Measurements from ENCODE around the gene KLC3. TPM values are rescaled to one million over a fixed set of nuclear protein-coding genes. Genes with fewer than 3 reads are reported as not detected.

Gene KLC3
- total RNA-seq, 2 donors from 2014 or later = 0.37 TPM; not detected in 1

Other genes starting within 250 kb of the KLC3 start
- gene PPP1R37, start 247.6 kb upstream of the KLC3 start, total RNA-seq = 10 to 100 TPM; 15.2 to 16.2 TPM
- gene NKPD1, start 179.8 kb upstream of the KLC3 start, total RNA-seq = not detected
- gene TRAPPC6A, start 162.5 kb upstream of the KLC3 start, total RNA-seq = 1 to 10 TPM; 6.5 to 7.7 TPM
- 10 to 100 TPM in 1 of 2 donors, 1 to 10 TPM in 1; 8.7 to 11.2 TPM for gene BLOC1S3, start 162.0 kb upstream of the KLC3 start, total RNA-seq
- 1 to 10 TPM; 2.9 to 3.6 TPM for gene EXOC3L2, start 95.3 kb upstream of the KLC3 start, total RNA-seq
- 10 to 100 TPM; 26.7 to 31.5 TPM for gene MARK4, start 89.5 kb upstream of the KLC3 start, total RNA-seq
- gene CKM, start 17.9 kb upstream of the KLC3 start, total RNA-seq = under 1 TPM in 1 of 2 donors, not detected in 1; 0.14 TPM
- 10 to 100 TPM; 13.6 to 14.1 TPM for gene ERCC2, start 29.8 kb downstream of the KLC3 start, total RNA-seq
- gene PPP1R13L, start 64.3 kb downstream of the KLC3 start, total RNA-seq = 10 to 100 TPM; 20.1 to 31.2 TPM
- gene POLR1G, start 65.9 kb downstream of the KLC3 start, total RNA-seq = 1 to 10 TPM; 4.2 to 4.8 TPM
- 10 to 100 TPM; 65.0 to 68.4 TPM for gene ERCC1, start 83.2 kb downstream of the KLC3 start, total RNA-seq
- 10 to 100 TPM; 33.2 to 73.0 TPM for gene FOSB, start 127.2 kb downstream of the KLC3 start, total RNA-seq
- gene RTN2, start 156.3 kb downstream of the KLC3 start, total RNA-seq = 10 to 100 TPM in 1 of 2 donors, 1 to 10 TPM in 1; 9.4 to 14.5 TPM
- 1 to 10 TPM in 1 of 2 donors, under 1 TPM in 1; 0.67 to 1.9 TPM for gene PPM1N, start 157.7 kb downstream of the KLC3 start, total RNA-seq
- 100 to 1,000 TPM; 159 to 204 TPM for gene VASP, start 166.7 kb downstream of the KLC3 start, total RNA-seq
- gene OPA3, start 244.1 kb downstream of the KLC3 start, total RNA-seq = 10 to 100 TPM in 1 of 2 donors, 1 to 10 TPM in 1; 9.8 to 11.3 TPM